ENCODE measurements around the gene RAB37. TPM values are rescaled to one million over a fixed set of nuclear protein-coding genes. Genes with fewer than 3 reads are reported as not detected.

The RAB37 gene
- total RNA-seq, 1 experiment from 2014 or later, result 1.5 TPM

DNA sequence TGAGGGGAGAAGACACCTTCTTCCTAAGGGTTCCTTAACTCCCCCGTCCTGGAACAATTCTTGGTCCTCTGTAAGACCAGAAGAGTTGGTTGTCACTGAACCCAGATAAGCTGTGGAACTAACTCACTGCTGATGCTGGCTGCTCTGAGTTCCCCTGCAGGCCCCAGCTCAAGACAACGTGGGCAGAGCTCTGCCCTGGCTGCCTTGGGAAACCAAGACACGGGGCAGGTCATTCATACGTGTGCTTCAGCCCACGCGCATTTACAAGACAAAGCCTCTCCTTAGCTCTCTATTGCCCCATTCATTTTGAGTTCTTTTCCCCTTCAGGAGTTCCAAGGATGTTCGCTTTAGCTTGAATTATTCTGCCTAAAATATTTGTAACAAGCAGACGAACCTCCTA lies 42.4 kb downstream of the RAB37 start:
- CTCF ChIA-PET, result no interaction called here
- no TSS peak for BruUV-seq (replicated peaks)
- Histone ChIP-seq H3K4me3 (ENCODE audit: low read depth in 2 of 2, low read length in 2 of 2) (no peak overlapping the region), H3K4me1 (ENCODE audit: control insufficient read depth, insufficient read depth, low read length) (peaks cover 10% of the 10 kb centered on the region; the same call in 1 of the 2 replicates), H3K36me3 (ENCODE audit: control insufficient read depth, insufficient read depth, low read length) (peaks cover 5% of the 10 kb centered on the region; the same call in 1 of the 2 replicates), H3K27ac (ENCODE audit: low read length) (no peak overlapping the region), H3K27me3 (ENCODE audit: control insufficient read depth, insufficient read depth, low read length) (no peaks in the 10 kb centered on the region), H3K9me3 (ENCODE audit: control insufficient read depth, insufficient read depth, low read depth, low read length) (no peaks in the 10 kb centered on the region)
- POLR2A ChIA-PET, result no interaction called here
- intact Hi-C loops (cut with micrococcal nuclease; ENCODE audit: unreplicated experiment), result no loop called here
- DNase-seq (ENCODE audit: low read depth, low spot score), result no peak
- in situ Hi-C loops (cut with HindIII; ENCODE audit: low pct_unique_long_range_greater_than_20kb, low sequenced_read_pairs), result no loop called here
- ATAC-seq, result no peak
- TF ChIP-seq, protein P1, sequence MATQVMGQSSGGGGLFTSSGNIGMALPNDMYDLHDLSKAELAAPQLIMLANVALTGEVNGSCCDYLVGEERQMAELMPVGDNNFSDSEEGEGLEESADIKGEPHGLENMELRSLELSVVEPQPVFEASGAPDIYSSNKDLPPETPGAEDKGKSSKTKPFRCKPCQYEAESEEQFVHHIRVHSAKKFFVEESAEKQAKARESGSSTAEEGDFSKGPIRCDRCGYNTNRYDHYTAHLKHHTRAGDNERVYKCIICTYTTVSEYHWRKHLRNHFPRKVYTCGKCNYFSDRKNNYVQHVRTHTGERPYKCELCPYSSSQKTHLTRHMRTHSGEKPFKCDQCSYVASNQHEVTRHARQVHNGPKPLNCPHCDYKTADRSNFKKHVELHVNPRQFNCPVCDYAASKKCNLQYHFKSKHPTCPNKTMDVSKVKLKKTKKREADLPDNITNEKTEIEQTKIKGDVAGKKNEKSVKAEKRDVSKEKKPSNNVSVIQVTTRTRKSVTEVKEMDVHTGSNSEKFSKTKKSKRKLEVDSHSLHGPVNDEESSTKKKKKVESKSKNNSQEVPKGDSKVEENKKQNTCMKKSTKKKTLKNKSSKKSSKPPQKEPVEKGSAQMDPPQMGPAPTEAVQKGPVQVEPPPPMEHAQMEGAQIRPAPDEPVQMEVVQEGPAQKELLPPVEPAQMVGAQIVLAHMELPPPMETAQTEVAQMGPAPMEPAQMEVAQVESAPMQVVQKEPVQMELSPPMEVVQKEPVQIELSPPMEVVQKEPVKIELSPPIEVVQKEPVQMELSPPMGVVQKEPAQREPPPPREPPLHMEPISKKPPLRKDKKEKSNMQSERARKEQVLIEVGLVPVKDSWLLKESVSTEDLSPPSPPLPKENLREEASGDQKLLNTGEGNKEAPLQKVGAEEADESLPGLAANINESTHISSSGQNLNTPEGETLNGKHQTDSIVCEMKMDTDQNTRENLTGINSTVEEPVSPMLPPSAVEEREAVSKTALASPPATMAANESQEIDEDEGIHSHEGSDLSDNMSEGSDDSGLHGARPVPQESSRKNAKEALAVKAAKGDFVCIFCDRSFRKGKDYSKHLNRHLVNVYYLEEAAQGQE (IDR thresholded peaks at IDR 0.05; ENCODE audit: insufficient read depth in 1 of 2, low read depth in 2 of 2, low read length in 1 of 2), result no peak
- no peak for TF ChIP-seq POLR2AphosphoS5 (IDR thresholded peaks at IDR 0.05; ENCODE audit: low read depth, low read length)
- TF ChIP-seq TCF7L2 (IDR thresholded peaks at IDR 0.05; ENCODE audit: low read depth, low read length), result no peak
- no peak for TF ChIP-seq SIN3A (IDR thresholded peaks at IDR 0.05; ENCODE audit: borderline replicate concordance, insufficient read depth, low read depth, low read length)
- TF ChIP-seq, protein P2, sequence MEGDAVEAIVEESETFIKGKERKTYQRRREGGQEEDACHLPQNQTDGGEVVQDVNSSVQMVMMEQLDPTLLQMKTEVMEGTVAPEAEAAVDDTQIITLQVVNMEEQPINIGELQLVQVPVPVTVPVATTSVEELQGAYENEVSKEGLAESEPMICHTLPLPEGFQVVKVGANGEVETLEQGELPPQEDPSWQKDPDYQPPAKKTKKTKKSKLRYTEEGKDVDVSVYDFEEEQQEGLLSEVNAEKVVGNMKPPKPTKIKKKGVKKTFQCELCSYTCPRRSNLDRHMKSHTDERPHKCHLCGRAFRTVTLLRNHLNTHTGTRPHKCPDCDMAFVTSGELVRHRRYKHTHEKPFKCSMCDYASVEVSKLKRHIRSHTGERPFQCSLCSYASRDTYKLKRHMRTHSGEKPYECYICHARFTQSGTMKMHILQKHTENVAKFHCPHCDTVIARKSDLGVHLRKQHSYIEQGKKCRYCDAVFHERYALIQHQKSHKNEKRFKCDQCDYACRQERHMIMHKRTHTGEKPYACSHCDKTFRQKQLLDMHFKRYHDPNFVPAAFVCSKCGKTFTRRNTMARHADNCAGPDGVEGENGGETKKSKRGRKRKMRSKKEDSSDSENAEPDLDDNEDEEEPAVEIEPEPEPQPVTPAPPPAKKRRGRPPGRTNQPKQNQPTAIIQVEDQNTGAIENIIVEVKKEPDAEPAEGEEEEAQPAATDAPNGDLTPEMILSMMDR (IDR thresholded peaks at IDR 0.05), result no peak

DNA sequence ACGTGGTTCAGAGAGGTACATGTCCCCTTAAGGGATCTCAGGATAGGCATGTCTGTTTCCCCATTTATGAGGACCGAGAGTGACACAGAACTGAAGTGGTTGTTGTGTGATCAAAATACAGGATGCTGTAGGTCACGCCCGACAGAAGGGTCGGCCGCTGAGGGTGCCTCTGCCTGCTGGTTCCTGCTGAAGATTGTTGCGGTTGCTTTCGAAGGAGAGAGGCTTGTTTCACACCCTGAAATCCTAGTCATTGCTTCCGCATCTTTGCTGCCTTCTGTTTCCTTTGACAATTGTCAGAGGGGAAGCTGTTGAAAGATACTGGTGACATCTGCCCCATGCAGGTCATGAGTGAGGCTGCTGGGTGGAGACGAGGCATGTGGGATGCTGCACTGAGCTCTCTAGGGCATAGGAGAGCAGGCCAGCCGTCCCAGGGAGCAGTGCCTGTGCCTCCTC lies 42.9 kb downstream of the RAB37 start:
- Histone ChIP-seq H3K4me1 (ENCODE audit: control insufficient read depth, insufficient read depth, low read length) (peaks cover 10% of the 10 kb centered on the region; the same call in 1 of the 2 replicates), H3K27me3 (ENCODE audit: control insufficient read depth, insufficient read depth, low read length) (no peaks in the 10 kb centered on the region), H3K9me3 (ENCODE audit: control insufficient read depth, insufficient read depth, low read depth, low read length) (no peaks in the 10 kb centered on the region), H3K27ac (ENCODE audit: low read length) (no peak overlapping the region), H3K4me3 (ENCODE audit: low read depth in 2 of 2, low read length in 2 of 2) (no peak overlapping the region), H3K36me3 (ENCODE audit: control insufficient read depth, insufficient read depth, low read length) (peaks cover 5% of the 10 kb centered on the region; the same call in 1 of the 2 replicates)
- BruUV-seq (replicated peaks), result no TSS peak
- in situ Hi-C loops (cut with HindIII; ENCODE audit: low pct_unique_long_range_greater_than_20kb, low sequenced_read_pairs) (no loop called here), intact Hi-C loops (cut with micrococcal nuclease; ENCODE audit: unreplicated experiment) (no loop called here)
- DNase-seq (ENCODE audit: low read depth, low spot score), result no peak
- CTCF ChIA-PET, result no interaction called here
- POLR2A ChIA-PET, result no interaction called here
- ATAC-seq, result no peak
- TF ChIP-seq TCF7L2 (IDR thresholded peaks at IDR 0.05; ENCODE audit: low read depth, low read length), result no peak
- TF ChIP-seq, protein P1 (IDR thresholded peaks at IDR 0.05; ENCODE audit: insufficient read depth in 1 of 2, low read depth in 2 of 2, low read length in 1 of 2), result no peak
- TF ChIP-seq, protein P2 (IDR thresholded peaks at IDR 0.05), result no peak
- no peak for TF ChIP-seq POLR2AphosphoS5 (IDR thresholded peaks at IDR 0.05; ENCODE audit: low read depth, low read length)
- no peak for TF ChIP-seq SIN3A (IDR thresholded peaks at IDR 0.05; ENCODE audit: borderline replicate concordance, insufficient read depth, low read depth, low read length)
